ENCODE data around the gene DESI1. TPM values are rescaled to one million over a fixed set of nuclear protein-coding genes. Genes with fewer than 3 reads are reported as not detected.

DESI1 gene
- total RNA-seq, 6 donors from 2014 or later, result 28.2 to 41.5 (median 31.1) TPM

DNA sequence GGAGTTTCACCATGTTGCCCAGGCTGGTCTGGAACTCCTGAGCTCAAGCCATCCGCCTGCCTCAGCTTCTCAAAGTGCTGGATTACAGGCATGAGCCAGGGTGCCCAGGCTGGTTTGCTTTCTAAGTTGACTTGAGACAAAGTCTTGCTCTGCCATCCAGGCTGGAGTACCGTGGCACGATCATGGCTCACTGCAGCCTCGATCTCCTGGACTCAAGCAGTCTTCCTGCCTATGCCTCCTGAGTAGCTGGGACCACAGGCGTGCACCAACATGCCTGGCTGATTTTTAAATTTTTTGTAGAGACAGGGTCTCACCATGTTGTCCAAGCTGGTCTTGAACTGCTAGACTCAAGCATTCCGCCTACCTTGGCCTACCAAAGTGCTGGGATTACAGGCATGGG lies 36.9 kb upstream of the DESI1 start:
- WGBS, 2 donors, result 98 to 100% methylated on average over 4 to 6 of the region's 6 CpGs
- DNase-seq, result no peak
- no peaks in the 10 kb centered on the region for H3K9me3 ChIP-seq
- H3K36me3 ChIP-seq, result peaks cover 84 to 100% (median 92%) of the 10 kb centered on the region in 4 donors
- H3K4me3 ChIP-seq, result no peak overlapping the region
- no peak for ATAC-seq (ENCODE audit: low FRiP score in 2 of 2)
- no peaks in the 10 kb centered on the region for H3K27me3 ChIP-seq
- no peak overlapping the region for H3K27ac ChIP-seq
- H3K4me1 ChIP-seq, result no peaks in the 10 kb centered on the region
- TF ChIP-seq EP300 (IDR thresholded peaks at IDR 0.05) (no peak), POLR2AphosphoS5 (IDR thresholded peaks at IDR 0.05) (no peak)
- TF ChIP-seq, protein P1, sequence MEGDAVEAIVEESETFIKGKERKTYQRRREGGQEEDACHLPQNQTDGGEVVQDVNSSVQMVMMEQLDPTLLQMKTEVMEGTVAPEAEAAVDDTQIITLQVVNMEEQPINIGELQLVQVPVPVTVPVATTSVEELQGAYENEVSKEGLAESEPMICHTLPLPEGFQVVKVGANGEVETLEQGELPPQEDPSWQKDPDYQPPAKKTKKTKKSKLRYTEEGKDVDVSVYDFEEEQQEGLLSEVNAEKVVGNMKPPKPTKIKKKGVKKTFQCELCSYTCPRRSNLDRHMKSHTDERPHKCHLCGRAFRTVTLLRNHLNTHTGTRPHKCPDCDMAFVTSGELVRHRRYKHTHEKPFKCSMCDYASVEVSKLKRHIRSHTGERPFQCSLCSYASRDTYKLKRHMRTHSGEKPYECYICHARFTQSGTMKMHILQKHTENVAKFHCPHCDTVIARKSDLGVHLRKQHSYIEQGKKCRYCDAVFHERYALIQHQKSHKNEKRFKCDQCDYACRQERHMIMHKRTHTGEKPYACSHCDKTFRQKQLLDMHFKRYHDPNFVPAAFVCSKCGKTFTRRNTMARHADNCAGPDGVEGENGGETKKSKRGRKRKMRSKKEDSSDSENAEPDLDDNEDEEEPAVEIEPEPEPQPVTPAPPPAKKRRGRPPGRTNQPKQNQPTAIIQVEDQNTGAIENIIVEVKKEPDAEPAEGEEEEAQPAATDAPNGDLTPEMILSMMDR (IDR thresholded peaks at IDR 0.05), result no peak

DNA sequence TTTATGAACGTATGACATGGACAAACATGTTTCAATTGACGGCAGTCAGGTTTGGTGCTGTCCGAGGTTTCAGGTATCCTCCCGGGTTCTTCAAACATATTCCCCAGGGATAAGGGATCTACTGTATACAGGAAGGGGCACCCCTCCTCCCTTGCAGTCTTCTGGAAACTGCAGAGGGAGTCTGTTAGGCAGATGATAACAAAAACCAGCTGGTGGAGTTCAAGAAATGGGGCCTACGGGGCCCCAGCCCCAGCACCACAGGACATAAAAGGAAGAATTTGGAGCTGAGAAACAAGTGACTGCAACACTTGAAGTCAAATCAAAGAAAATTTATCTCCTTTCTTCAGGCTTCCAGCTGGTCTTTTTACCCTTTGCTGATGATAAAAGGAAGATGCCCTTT lies 35.7 kb upstream of the DESI1 start:
- Histone ChIP-seq H3K9me3 (no peaks in the 10 kb centered on the region), H3K4me1 (no peaks in the 10 kb centered on the region), H3K36me3 (peaks cover 86 to 100% (median 93%) of the 10 kb centered on the region in 4 donors), H3K27ac (no peak overlapping the region), H3K27me3 (no peaks in the 10 kb centered on the region), H3K4me3 (no peak overlapping the region)
- WGBS, 2 donors, result 78 to 79% methylated on average over 5 of the region's 5 CpGs
- DNase-seq, result no peak
- TF ChIP-seq, protein P1 (IDR thresholded peaks at IDR 0.05), result no peak
- TF ChIP-seq POLR2AphosphoS5 (IDR thresholded peaks at IDR 0.05), result no peak
- no peak for TF ChIP-seq POLR2A (IDR thresholded peaks at IDR 0.05)
- no peak for TF ChIP-seq EP300 (IDR thresholded peaks at IDR 0.05)
- no peak for ATAC-seq (ENCODE audit: low FRiP score in 2 of 2)

DNA sequence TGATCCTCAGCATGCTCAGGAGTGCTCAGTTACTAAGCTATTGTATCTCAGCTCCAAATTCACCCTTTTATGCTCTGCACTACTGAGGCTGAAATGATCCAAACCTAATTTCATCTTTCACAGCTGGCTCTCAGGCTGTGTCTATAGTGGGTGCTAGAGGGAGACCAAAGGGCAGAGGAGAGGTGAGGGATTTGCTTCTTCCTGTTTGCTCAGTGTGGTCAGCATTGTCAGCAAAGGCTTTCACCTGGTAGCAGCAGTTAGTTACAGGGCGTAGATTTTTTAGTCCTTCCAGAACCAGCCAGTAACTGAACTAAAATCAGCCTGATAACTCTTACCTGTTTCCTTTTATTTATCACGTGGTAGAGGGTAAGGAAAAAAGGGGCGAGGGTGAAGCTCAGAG lies 33.5 kb upstream of the DESI1 start:
- 95 to 98% methylated on average over 3 of the region's 3 CpGs for WGBS, 2 donors
- no peaks in the 10 kb centered on the region for H3K9me3 ChIP-seq
- ATAC-seq (ENCODE audit: low FRiP score in 2 of 2), result no peak
- no peak for DNase-seq
- no peaks in the 10 kb centered on the region for H3K4me1 ChIP-seq
- H3K4me3 ChIP-seq, result no peak overlapping the region
- no peak overlapping the region for H3K27ac ChIP-seq
- no peak for TF ChIP-seq EP300 (IDR thresholded peaks at IDR 0.05)
- TF ChIP-seq POLR2A (IDR thresholded peaks at IDR 0.05), result no peak
- TF ChIP-seq, protein P1 (IDR thresholded peaks at IDR 0.05), result no peak
- TF ChIP-seq POLR2AphosphoS5 (IDR thresholded peaks at IDR 0.05), result no peak
- H3K27me3 ChIP-seq, result no peaks in the 10 kb centered on the region
- H3K36me3 ChIP-seq, result peaks cover 76 to 100% (median 92%) of the 10 kb centered on the region in 4 donors

DNA sequence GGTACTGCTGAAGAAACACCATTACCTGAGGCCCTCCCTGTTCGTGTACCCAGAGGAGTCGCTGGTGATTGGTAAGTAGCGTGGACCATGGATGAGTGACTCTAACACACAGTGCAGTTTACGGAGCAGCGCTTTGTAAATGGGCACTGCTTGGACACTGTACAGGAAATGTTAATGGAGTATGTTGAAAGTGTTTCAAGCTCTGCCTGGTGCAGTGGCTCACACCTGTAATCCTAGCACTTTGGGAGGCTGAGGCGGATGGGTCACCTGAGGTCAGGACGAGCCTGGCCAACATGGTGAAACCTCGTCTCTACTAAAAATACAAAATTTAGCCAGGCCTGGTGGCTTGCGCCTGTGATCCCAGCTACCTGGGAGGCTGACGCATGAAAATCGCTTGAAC lies 30.0 kb upstream of the DESI1 start:
- H3K36me3 ChIP-seq, result peaks cover 59 to 98% (median 86%) of the 10 kb centered on the region in 4 donors
- no peaks in the 10 kb centered on the region for H3K9me3 ChIP-seq
- no peak overlapping the region for H3K27ac ChIP-seq
- ATAC-seq (ENCODE audit: low FRiP score in 2 of 2) (no peak), DNase-seq (no peak)
- H3K4me1 ChIP-seq, result no peaks in the 10 kb centered on the region
- TF ChIP-seq EP300 (IDR thresholded peaks at IDR 0.05), result no peak
- TF ChIP-seq POLR2AphosphoS5 (IDR thresholded peaks at IDR 0.05), result no peak
- no peak for TF ChIP-seq POLR2A (IDR thresholded peaks at IDR 0.05)
- TF ChIP-seq, protein P1 (IDR thresholded peaks at IDR 0.05), result no peak
- 93% methylated on average over 11 of the region's 11 CpGs for WGBS, 2 donors
- H3K27me3 ChIP-seq, result no peaks in the 10 kb centered on the region
- H3K4me3 ChIP-seq, result no peak overlapping the region

DNA sequence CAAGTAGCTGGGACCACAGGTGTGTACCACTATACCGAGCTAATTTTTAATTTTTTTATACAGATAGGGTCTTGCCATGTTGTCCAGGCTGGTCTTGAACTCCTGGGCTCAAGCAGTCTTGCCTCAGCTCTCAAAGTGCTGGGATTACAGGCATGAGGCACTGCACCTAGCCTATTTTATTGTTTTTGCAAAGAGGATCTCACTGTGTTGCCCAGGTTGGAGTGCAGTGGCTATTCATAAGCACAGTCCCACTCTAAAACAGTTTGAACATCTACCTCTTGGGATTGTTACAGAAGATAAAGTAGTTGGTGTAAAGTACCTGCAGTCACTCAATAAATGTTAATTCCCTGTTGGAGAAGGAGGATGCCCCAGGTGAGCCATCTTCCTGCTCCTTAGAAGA lies 29.4 kb upstream of the DESI1 start:
- no peaks in the 10 kb centered on the region for H3K9me3 ChIP-seq
- no peak overlapping the region for H3K27ac ChIP-seq
- no peak for ATAC-seq (ENCODE audit: low FRiP score in 2 of 2)
- peaks cover 54 to 96% (median 84%) of the 10 kb centered on the region in 4 donors for H3K36me3 ChIP-seq
- 91 to 93% methylated on average over 1 of the region's 1 CpG for WGBS, 2 donors
- no peak overlapping the region for H3K4me3 ChIP-seq
- TF ChIP-seq, protein P1 (IDR thresholded peaks at IDR 0.05), result no peak
- TF ChIP-seq EP300 (IDR thresholded peaks at IDR 0.05), result no peak
- no peaks in the 10 kb centered on the region for H3K4me1 ChIP-seq
- no peaks in the 10 kb centered on the region for H3K27me3 ChIP-seq
- no peak for DNase-seq

Data from upper lobe of left lung (tissue), 6 donors.